ENCODE measurements around the gene CDH23.

Gene CDH23

GRCh38 chr10:71671994-71672946 is 275.6 kb downstream of the CDH23 start:
- DNase-seq: no peak

DNA sequence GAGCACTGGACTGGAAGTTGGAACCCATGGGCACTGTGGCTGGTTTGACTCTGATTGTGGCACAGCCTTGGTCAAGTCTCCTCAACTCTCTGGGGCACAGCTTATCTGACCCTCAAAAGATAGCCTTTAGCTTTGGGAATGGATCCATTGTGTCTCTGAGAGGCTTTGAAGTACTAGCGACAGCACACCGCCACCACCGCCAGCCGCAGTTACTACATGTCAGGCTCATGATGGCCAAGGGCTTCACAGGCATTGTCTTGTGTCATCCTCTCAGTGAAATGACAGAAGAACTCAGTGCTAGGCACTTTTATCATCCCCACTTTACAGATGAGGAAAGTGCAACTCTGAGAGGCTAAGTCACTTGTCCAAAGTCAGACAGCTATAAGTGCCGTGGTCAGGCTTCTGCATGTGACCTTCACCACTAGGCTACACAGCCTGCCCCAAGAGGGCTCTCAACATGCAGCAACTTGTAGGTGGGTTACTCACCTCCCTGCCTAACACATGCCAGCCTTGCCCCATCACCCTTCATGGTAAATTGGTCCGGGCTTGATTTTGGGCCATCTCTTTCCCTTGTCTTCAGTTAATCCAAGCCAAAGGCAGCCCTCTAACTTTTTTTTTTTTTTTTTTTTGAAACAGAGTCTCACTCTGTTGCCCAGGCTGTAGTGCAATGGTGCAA is 278.7 kb downstream of the CDH23 start:
- DNase-seq: no peak

DNA sequence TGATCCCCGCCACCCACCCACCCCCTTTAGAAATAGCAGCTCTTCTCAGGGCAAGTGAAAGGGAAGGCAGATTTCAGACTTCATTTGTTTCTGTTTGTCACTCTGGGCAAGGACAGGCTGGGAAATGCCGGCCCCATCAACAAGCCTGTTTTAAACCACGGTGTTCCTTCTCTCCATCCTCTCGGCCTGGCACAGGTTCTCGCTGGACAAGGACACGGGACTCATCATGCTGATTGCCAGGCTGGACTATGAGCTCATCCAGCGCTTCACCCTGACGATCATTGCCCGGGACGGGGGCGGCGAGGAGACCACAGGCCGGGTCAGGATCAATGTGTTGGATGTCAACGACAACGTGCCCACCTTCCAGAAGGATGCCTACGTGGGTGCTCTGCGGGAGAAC is 280.5 kb downstream of the CDH23 start:
- no peak for DNase-seq

DNA sequence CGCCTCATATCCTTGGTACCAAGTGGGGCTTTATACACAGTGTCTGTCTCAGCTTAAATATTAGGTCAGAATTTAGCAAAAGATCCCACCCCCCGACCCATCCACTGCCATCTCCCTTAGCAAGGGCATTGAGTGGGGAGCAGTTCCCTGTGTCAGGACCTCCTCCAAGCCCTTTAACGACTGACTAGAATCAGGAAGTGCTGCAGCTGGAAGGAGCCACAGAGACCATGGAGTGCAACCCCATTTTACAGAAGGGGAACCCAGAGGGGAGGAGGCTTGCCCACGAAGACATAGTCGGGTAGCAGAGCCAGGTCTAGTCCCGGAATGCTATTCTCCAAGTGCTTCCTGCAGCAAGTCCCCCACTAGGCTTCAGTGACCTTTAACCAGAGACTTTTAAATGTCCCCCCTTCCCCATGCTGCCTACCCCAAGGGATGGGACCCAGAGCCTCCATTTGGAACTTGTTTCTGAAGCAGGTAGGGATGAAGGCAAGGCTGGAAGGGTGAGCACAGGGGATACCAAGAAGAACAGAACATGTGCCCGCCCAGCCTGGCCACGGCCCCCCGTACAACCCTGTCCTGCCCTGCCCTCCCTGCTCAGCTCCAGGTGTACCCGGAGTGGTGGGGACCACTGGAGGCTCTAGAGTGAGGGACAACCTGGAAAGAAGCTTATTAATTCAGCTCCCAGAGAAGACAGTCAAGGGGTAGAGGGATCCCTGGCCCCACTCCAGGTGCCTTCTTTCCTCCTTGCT is 281.5 kb downstream of the CDH23 start:
- no peak for DNase-seq

GRCh38 chr10:71679425-71679824 is 282.7 kb downstream of the CDH23 start:
- no peak for DNase-seq

GRCh38 chr10:71681977-71682376 is 285.3 kb downstream of the CDH23 start:
- DNase-seq: no peak

DNA sequence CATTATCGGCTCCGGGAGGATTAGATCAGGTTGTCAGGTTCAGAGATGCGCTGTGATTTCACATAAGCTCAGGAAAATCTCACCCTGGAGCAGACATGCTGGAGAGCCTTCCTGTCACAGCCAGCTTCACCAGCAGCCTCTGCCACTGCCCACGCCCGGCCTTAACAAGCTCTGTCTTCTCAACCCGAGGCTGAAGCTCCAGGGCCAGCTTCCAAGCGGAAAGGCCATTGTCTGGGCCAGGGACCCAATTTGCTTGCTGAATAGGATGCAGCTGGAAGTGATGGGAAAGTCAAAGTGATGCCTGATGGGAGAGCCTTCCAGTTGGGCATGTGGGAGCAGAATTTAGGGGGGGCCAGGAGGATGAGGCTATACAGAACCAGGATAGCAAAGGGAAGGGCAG is 286.6 kb downstream of the CDH23 start:
- no peak for DNase-seq

DNA sequence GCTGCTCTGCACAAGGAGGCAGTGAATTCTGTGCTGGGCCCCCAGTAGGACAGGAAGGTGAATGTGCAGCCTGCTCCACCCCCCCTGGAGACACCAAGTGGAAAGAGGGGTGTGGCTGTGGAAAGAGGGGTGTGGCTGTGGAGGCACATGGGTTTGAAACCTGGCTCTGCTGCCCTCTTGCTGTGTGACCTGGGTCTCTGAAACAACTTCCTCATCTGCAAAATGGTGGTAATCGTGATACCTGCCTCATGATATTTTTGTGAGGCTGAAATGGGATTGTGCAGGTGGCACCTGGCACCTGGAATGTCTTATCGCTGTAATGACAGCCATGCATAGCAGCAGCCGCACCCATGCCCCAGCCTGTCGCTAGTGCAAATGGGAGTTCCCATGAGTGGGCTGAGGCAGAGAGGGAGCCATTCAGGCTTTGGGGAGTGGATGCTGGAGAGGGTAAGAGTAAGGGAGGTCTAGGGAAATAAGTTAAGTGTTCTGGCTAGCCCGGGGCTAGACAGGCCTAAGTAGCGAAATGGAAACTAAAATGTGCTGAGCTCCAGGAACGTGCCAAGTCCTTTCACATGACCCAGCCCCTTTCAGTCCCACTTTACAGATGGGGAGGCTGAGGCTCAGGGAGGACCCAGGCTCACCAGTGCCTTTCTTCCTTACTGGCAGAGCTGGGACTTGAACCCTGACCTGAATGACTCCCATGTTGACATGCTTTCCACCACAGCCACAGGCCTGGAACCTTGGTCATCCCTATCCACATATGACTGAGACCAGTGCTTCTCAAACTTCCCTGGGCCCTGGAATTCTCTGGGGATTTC is 287.8 kb downstream of the CDH23 start:
- no peak for DNase-seq

DNA sequence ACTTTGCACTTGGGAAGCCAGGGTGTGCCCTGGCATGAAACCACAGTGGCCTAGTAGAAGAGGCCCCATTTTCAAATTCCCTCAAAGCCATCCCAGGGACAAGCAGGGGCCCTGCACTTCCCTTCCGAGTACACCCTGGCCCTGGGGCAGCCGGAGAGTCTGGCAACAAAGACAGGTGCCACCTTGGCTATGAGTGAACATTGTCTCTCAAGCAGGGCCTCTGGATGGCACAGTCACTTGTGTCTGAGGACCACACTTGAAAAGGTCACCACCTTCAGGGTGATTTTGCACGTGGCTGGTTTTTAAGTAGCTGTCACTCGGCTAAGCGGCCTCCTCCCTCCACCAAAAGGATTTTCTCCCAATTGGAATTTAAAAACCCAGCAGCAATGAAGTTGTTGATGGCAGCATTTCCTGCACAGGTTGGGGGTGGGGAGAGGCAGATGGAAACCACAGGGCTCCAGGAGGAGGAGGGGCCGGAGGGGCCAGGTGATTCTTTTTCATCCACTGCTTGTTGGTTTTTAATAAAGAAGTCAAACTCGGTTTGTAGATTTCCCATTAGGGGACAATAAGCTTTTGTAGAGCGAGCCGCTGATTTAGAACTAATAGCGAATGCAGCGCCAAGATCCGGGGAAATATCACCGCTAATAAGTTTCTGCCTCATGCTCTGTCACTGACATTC is 289.0 kb downstream of the CDH23 start:
- DNase-seq: no peak

DNA sequence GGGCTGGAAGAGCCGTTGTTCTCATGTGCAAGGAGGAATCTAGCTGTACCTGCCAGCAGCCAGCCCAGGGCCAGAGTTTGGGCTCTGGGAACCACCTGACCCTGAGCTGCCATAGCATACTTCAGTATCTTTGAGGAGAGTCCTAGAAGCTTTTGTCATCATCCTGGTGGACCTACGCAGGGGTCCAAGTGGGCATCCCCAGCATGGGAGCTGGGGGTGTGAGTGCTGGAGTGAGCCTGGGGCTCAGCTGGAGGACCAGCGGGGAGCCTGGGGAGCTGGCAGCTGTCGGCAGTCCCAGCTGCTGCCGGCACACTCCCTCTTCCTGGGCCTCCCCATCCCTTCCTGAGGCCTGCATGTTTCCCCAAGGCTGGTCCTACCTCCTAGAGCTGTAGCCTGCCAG is 290.4 kb downstream of the CDH23 start:
- DNase-seq: no peak

- no peak for DNase-seq
Observed at GRCh38 chr10:71687480-71687879, 290.8 kb downstream of the CDH23 start.

DNA sequence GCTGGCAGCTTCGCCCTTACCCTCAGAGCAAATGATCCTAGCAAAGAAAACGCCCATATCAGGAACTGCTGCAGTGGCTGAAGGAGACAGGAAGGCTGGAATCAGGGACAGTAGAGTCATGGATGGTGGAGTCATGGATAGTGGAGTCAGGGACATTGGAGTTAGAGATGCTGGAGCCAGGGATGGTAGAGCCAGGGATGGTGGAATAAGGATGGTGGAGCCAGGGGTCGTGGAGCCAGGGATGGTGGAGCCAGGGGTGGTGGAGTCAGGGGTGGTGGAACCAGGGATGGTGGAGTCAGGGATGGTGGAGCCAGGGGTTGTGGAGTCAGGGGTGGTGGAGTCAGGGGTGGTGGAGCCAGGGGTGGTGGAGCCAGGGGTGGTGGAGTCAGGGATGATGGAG is 291.5 kb downstream of the CDH23 start:
- no peak for DNase-seq

DNA sequence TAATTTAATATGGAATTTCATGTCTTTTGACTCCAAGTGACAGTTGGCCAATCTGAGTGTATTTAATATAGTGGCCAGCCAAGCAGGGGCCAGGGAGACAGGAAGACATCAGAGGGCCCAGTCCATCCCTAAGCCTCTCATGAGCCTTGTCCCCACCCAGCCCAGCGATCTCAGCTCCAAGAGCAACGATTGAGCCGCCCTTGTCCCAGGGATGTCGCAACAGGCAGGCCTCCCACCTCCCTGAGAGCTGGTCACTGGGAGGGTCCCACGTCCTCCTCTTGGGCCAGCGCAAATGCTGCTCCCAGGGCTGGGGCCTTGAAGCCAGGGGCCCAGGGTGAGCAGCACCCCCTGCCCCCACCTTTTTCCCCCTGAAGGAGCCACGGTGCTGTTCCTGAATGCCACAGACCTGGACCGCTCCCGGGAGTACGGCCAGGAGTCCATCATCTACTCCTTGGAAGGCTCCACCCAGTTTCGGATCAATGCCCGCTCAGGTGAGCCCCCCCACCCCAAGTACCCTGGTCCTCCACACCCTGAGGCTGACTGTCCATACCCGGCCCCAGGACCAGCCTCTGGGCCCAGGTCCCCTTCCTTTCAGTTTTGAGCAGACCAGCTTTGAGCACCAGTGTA is 293.5 kb downstream of the CDH23 start:
- no peak for DNase-seq

- no peak for DNase-seq
Observed at GRCh38 chr10:71691405-71691804, 294.7 kb downstream of the CDH23 start.

GRCh38 chr10:71692598-71693306 is 296.0 kb downstream of the CDH23 start:
- DNase-seq: no peak

GRCh38 chr10:71693377-71693776 is 296.7 kb downstream of the CDH23 start:
- no peak for DNase-seq

DNA sequence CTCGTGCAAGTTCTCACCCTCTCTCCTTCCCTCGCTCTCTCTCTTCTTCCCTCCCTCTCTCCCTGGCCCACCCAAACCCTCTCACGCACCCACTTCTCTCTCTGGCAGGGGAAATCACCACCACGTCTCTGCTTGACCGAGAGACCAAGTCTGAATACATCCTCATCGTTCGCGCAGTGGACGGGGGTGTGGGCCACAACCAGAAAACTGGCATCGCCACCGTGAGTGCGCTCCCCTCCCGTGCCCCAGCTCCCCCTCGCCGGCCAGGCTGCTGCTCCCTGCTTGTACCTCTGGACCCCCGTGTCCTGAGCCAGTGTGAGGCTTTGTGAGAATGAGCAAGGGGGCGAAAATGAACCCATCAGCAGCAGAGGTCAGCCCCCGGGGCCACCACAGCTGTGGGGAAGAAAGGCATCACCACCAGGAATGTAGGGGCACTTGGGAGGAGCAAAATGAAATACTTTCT is 297.4 kb downstream of the CDH23 start:
- DNase-seq: no peak

- DNase-seq: no peak
Observed at GRCh38 chr10:71694567-71694968, 297.8 kb downstream of the CDH23 start.

DNA sequence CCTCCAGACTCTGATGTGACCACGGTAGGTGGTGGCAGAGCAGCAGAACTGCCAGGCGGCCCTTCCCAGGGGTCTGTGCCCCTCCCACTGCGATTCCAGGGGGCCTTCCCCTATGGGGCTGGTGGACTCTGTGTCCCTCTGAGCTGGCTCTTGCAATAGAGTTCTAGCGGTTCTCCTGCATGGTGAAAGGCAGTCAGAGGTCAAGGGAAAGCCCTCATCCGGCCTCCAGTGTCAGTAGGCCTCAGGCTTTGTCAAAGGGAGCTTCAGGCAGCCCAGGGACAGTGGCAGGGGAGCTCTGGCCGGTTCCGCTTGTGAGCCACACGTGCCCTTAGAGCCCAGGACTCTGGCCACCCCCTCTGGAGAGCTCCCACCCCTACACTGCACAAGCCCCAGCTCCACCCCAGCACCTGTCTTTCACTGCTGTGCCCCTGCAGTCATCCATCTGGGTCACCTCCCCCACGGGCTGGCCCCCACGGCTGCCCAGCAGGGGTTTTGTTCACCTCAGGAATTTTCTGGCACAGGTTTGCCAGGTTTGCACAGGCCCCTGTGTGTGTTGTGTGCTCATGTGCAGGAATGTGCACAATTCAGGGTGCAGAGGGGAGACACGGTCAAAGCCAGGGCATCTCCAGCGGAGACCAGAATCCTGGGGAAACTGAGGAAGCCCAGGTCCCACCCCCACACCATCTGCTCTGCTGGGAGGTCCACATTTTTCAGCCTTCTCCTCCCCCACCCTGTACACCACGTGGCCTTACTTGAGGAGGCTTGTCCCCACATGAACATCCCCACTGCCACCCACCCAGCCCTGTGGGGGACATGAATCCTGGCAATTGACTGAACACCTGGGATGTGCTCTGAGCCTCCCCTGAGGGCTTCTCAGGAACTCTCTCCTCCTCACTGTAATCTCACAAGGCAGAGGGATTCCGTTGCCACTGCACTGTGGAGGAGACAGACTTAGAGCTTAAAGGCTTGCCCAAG is 299.1 kb downstream of the CDH23 start:
- DNase-seq: no peak

All from NCI-H1417 treated with DMSO at 0.1 percent for 48 hours (cell line).